ENCODE results near the gene MYO15A.
A peak's percentile ranks its signal among the peaks of the same experiment; 100 is the strongest.

MYO15A gene

GRCh38 chr17:18224387-18225120 is 116.0 kb downstream of the MYO15A start:
- DNase-seq: no peak

GRCh38 chr17:18225121-18225641 is 116.6 kb downstream of the MYO15A start, which contains the start of gene LLGL1:
LLGL1 (plus strand) TSS chr17:18225635; CDS start chr17:18225683, 48 bp downstream.
- DNase-seq: peak; percentile 95

- DNase-seq: no peak
Observed at GRCh38 chr17:18225642-18226283, 117.2 kb downstream of the MYO15A start.

GRCh38 chr17:18226284-18226945 is 117.9 kb downstream of the MYO15A start:
- DNase-seq: no peak

- DNase-seq: no peak
Observed at GRCh38 chr17:18227635-18228034, 119.1 kb downstream of the MYO15A start.

GRCh38 chr17:18228176-18228682 is 119.7 kb downstream of the MYO15A start:
- DNase-seq: no peak

- DNase-seq: no peak
Observed at GRCh38 chr17:18229254-18229653, 120.7 kb downstream of the MYO15A start.
